Kidney epithelial cell (primary cell): ENCODE measurements around the gene PHF14. TPM values are rescaled to one million over a fixed set of nuclear protein-coding genes. Genes with fewer than 3 reads are reported as not detected.

Source experiments
- DNase-seq: peaks from one replicate; pipeline ENCODE4 v3.0.0-alpha.2; 2010; ENCODE audit warnings: low read depth
- H3K27me3 ChIP-seq: 2 replicates; pipeline ENCODE4 v1.6.0; 2011; ENCODE audit warnings: low read length; ENCODE audit not compliant: control insufficient read depth, insufficient read depth
- H3K36me3 ChIP-seq: 2 replicates; pipeline ENCODE4 v1.5.1; 2011; ENCODE audit warnings: low read length; ENCODE audit not compliant: control insufficient read depth, insufficient read depth
- H3K4me3 ChIP-seq: 2 replicates; pipeline ENCODE4 v1.5.1; 2011; ENCODE audit warnings: low read depth, mild to moderate bottlenecking, control low read depth, low read length
- CTCF ChIP-seq: IDR thresholded peaks from 2 replicates; pipeline ENCODE4 v1.5.1; 2011; ENCODE audit warnings: mild to moderate bottlenecking, moderate library complexity, low read length, control low read depth, inconsistent platforms; ENCODE audit not compliant: insufficient read depth, poor library complexity, severe bottlenecking
- total RNA-seq: library from RNA; depleted of rRNA; stranded (reverse); fragments of >200 nt; gene quantifications from 2 replicates; pipeline ENCODE4 v1.2.3, GENCODE V29; 2015

PHF14 gene
- total RNA-seq, 1 donor from 2014 or later, result 40.4 TPM

GRCh38 chr7:11026452-11027359 is 53.0 kb downstream of the PHF14 start:
- no peak for TF ChIP-seq CTCF
- H3K36me3 ChIP-seq, result no peaks in the 10 kb centered on the region
- no peak for DNase-seq
- H3K27me3 ChIP-seq, result no peaks in the 10 kb centered on the region
- H3K4me3 ChIP-seq, result no peak overlapping the region

- Histone ChIP-seq H3K27me3 (no peaks in the 10 kb centered on the region), H3K36me3 (peaks cover 1% of the 10 kb centered on the region), H3K4me3 (no peak overlapping the region)
- DNase-seq, result no peak
- no peak for TF ChIP-seq CTCF
Observed at GRCh38 chr7:11035661-11036060, 62.0 kb downstream of the PHF14 start.

DNA sequence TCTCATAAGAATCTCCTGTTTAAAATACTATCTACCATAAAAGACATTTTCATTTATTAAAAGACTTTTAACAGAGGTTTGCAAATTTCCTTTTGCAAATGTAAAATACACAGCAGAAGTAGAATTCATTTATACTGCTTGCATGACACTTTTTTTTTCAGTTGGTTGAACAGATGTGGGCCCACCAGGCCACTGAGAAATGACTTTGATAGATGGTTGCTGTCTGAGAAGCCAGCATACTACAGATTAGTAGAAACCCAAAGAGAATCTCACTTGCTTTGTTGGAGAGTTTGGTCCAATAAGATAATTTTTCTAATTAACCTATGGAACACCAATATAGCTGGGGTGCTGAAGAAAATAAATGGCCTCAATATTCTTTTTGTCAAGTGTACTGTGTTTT is 66.3 kb downstream of the PHF14 start:
- TF ChIP-seq CTCF, result no peak
- no peak for DNase-seq
- Histone ChIP-seq H3K4me3 (no peak overlapping the region), H3K27me3 (no peaks in the 10 kb centered on the region), H3K36me3 (peaks cover 1% of the 10 kb centered on the region)

DNA sequence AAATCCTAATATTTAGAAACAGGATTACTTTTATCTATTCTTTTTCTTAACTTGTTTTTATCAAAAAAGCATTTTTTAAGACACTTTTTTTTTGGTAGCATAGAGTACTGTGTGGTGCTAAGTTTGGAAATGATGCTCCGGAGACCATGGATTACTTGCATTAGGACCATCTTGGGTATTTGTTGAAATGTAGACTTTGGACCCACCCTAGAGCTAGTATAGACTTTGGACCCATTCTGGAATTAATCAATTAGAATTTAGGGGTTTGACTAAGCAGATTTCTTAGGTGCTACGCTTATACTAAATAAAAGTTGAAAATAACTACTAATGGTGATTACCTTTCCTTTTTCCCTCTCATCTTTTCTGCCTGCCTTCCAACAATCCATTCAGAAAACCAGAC is 80.4 kb downstream of the PHF14 start:
- no peak for TF ChIP-seq CTCF
- DNase-seq, result no peak

GRCh38 chr7:11060893-11061292 is 87.2 kb downstream of the PHF14 start:
- TF ChIP-seq CTCF, result no peak
- H3K36me3 ChIP-seq, result no peaks in the 10 kb centered on the region
- H3K4me3 ChIP-seq, result no peak overlapping the region
- H3K27me3 ChIP-seq, result no peaks in the 10 kb centered on the region
- no peak for DNase-seq

More for the DNA sequence above, 80.4 kb downstream of the PHF14 start:
- H3K4me3 ChIP-seq, result no peak overlapping the region
- H3K27me3 ChIP-seq, result no peaks in the 10 kb centered on the region
- no peaks in the 10 kb centered on the region for H3K36me3 ChIP-seq
